H1 (cell line): ENCODE measurements around the gene KARS1.

ENCODE experiments used
- KDM1A ChIP-seq: fragments of 200-600, 300-600 bp; sonication (generic); IDR thresholded peaks from 2 replicates; pipeline ENCODE4 v1.7.1; 2016; ENCODE audit warnings: mild to moderate bottlenecking, low read length, borderline replicate concordance
- TF ChIP-seq, protein P1 (sequence below), 3 experiments: IDR thresholded peaks; 1 replicate in 2 of 3; 2 replicates in 1 of 3; pipeline versions ENCODE4 v1.5.1 to v1.6.1; 2011; ENCODE audit warnings: low read length in 3 of 3, mild to moderate bottlenecking in 3 of 3, inconsistent platforms in 2 of 3, low read depth in 1 of 3, moderate library complexity in 1 of 3; ENCODE audit not compliant: insufficient read depth in 1 of 3; ENCODE audit errors: control extremely low read depth in 1 of 3
- TF ChIP-seq, protein P2 (sequence below): IDR thresholded peaks from 2 replicates; pipeline ENCODE4 v1.6.1; 2011; ENCODE audit warnings: low read depth, mild to moderate bottlenecking, low read length; ENCODE audit not compliant: insufficient read depth

- TF ChIP-seq, protein P1, sequence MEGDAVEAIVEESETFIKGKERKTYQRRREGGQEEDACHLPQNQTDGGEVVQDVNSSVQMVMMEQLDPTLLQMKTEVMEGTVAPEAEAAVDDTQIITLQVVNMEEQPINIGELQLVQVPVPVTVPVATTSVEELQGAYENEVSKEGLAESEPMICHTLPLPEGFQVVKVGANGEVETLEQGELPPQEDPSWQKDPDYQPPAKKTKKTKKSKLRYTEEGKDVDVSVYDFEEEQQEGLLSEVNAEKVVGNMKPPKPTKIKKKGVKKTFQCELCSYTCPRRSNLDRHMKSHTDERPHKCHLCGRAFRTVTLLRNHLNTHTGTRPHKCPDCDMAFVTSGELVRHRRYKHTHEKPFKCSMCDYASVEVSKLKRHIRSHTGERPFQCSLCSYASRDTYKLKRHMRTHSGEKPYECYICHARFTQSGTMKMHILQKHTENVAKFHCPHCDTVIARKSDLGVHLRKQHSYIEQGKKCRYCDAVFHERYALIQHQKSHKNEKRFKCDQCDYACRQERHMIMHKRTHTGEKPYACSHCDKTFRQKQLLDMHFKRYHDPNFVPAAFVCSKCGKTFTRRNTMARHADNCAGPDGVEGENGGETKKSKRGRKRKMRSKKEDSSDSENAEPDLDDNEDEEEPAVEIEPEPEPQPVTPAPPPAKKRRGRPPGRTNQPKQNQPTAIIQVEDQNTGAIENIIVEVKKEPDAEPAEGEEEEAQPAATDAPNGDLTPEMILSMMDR (IDR thresholded peaks at IDR 0.05; ENCODE audit: control extremely low read depth in 1 of 3, insufficient read depth in 1 of 3, low read depth in 1 of 3, low read length in 3 of 3): no peak
- TF ChIP-seq, protein P2, sequence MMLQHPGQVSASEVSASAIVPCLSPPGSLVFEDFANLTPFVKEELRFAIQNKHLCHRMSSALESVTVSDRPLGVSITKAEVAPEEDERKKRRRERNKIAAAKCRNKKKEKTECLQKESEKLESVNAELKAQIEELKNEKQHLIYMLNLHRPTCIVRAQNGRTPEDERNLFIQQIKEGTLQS: no peak
- TF ChIP-seq KDM1A: no peak
Observed at GRCh38 chr16:75635036-75635435, 12.4 kb downstream of the KARS1 start.
